Measurements from ENCODE around the gene CD300LB.
A peak's percentile ranks its signal among the peaks of the same experiment; 100 is the strongest.
"Not testable (repeated sequence)": the region's sequence is repeated elsewhere in the genome, so short reads cannot be mapped to it uniquely, and the experiment has no call there.

The CD300LB gene

DNA sequence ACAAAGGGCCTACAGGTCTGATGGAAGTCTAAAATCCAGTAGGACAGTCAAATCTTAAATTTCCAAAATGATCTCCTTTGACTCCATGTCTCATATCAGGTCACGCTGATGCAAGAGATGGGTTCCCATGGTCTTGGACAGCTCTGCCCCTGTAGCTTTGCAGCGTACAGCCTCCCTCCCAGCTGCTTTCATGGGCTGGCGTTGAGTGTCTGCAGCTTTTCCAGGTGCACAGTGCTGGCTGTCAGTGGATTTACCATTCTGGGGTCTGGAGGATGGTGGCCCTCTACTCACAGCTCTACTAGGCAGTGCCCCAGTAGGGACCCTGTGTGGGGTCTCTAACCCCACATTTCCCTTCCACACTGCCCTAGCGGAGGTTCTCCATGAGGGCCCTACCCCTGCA, 43.0 kb downstream of the CD300LB start:
- DNase-seq, result not testable (repeated sequence)

DNA sequence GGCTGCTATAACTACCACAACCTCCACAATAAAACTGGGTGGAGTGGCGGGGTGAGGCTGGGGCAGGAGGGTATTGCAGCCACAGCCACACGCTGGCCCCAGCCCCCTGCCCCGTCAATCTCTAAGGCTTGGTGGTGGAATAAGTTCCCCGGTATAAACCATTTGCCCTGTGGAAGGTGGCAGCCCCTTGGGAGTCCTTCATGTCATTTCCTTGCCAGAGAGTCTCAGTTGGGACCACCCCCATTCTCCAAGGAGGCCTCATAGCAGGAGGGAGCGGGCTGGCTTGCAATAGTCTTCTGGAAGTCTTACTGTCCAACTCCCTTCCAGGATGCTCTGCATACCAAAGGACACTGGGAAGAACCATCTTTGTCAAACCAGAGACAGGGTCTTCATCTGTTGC, 45.4 kb downstream of the CD300LB start:
- no peak for DNase-seq

DNA sequence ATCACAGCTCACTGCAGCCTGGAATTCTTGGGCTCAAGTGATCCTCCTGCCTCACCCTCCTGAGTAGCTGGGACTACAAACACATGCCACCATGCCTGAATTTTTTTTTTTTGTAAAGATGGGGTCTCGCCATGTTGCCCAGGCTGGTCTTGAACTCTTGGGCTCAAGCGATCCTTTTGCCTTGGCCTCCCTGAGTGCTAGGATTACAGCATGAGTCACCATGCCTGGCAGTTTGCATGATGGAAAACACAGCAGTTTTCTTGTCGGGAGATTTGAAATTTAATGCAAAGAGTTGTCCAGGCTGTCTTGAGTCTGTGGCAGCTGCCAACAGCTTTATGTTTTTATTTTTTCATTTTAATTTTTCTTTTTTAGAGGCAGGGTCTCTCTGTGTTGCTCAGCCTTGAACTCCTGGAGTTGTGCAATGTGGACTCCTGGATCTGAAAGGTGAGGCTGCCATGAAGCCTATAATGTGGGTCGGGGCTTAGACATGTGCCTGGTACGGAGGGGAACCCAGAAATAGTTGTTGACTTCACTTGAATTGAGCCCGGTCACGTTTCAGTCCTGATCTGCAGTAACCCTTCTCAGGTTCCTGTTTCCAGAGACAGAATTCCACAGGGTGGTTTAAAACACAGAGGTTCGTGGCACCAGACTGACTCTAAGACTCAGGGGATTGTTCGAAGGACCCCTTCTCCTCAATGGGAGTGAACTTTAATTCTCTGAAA, 46.1 kb downstream of the CD300LB start:
- DNase-seq, result no peak

DNA sequence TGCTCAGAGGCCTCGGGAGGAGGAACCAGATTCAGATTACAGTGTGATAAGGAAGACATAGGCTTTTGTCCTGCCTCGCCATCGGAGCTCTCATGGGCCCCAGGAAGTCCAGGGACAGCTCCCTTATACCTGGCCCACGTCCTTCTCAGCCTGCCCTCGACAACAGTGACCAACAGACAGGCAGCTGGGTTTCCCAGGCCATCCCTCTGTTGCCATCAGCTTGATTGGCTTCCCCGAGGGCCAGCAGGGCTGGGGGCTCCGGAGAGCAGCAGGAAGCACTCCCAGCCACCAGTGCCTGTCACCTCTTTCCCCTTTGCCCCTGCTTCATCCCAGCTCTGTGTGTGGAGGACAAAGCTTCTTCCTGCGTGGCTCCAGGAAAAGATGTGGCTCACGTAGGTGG, 47.2 kb downstream of the CD300LB start:
- DNase-seq, result no peak

DNA sequence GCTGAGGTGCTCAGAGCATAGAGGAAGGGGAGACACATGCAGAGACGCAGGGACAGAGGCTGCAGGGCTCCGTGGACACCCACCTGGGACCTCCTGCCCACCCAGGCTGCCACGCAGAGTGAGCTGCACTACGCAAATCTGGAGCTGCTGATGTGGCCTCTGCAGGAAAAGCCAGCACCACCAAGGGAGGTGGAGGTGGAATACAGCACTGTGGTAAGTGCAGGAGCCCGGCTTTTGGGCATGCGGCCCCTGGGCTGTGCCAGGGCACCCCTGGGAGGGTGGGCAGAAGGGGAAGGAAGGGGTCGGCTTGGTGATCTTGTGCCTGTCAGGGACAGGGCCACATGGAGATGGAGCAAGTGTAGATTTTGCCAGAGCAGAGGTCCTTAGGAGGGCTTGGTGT, 49.7 kb downstream of the CD300LB start:
- no peak for DNase-seq

DNA sequence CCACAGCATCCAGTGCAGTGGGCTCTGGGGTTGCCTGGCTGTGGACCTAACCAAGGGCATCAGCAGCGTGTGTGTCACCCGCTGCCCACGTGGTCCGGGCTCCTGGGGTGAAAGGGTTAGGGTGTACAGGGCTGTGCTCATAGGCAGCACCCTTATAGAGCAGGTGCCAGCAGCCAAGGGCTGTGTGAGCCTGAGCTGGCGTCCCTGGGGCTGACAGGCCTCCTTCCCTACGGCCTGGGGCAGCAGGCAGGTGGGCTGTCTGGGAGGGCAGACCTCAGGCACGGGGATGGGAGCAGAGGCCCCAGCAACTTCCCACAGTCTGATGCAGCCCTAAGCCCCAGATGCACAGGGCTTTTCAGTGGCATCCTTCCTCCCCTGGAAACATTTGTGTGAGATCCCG, 51.0 kb downstream of the CD300LB start:
- no peak for DNase-seq

DNA sequence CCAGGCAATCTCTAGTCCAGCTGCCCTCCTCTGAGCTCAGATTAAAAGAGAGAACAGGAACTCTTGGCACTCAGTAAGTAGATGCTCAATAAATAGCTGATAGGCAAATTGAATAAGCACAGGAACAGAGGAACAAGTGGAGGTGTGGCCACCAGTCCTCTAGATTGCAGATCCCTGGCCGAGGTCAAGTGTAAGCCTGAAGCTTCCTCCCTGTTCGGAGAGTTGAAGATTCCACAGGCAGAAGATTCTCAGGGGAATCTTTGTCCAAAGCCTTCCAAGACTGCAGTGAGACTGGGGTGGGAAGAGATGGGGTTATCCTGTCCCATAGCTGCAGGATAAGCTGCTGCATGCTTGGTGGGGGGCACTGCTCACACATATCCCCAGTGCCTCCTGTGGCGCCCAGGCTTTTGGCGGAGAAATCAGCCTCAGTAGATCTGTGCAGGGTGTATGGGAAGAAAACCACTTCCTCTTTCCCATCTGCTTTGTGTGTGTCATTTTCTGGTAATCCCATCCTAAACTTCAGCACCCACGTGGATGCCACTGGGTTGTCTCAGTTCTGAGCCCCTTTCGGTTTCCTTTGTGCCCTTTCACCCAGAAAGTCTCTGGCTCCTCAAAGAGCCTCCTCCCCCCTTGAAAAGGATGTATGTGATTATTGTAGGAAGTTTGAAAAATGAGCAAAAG, 52.7 kb downstream of the CD300LB start:
- DNase-seq, result peak; percentile 43 to 60

DNA sequence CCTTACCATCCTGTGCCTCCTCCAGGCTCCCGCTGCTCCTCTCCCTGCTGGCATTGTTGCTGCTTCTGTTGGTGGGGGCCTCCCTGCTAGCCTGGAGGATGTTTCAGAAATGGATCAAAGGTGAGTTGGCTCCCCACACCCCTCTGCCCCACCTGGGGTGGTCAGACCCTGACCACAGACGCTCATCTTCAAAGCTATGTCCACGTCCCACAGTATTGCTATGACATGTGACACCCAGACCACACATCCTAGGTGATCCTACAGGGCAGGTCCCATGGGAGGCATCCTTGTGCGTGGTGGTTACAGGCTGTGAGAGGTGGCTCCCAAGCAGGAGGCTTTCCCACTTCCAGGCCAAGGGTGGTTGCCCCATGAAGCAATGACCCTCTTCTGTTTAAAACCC, 53.9 kb downstream of the CD300LB start:
- no peak for DNase-seq

DNA sequence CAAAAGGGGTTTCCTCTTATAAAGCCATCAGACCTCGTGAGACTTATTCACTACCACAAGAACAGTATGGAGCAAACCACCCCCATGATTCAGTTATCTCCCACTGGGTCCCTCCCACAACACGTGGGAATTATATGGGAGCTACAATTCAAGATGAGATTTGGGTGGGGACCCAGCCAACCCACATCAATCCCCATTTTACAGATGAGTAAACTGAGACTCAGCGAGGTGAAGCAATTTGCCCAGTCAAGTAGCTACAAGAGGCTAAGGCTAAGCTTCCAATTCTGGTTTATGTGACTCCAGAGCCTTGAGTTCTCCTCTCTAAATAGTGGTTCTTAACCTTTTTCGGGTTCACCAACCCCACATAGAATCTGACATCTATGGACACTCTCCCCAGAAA, 56.1 kb downstream of the CD300LB start:
- DNase-seq, result no peak

DNA sequence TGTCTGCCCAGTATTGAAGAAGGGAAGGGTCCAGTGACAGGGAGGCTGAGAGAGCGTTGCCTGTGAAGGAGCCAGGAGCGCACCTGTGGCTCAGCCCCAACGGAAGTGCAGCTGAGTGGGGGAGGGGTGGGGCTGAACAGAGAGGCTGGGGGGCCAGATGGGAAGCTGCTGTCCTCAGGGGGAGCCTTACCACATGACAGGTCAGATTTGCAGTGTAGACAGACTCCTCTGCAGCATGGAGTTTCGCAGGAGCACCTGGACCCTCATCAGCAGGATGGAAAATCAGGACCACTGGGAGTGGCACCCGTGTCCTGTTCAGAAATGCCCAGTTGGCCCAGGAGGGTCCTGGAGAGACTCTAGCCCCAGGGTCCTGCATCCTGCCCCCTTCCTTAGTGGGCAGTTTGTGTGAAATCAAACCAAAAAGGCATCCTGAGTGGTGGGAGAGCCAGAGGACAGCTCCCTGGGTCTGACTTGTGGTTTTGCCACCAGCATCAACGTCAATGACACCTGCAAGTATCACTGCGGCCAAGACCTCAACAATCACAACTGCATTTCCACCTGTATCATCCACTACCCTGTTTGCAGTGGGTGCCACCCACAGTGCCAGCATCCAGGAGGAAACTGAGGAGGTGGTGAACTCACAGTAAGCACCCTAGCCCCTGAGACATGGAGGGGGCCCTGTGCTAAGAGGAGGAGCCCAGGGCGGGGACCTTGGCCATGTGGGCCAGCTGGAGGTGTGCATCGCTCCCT, 57.1 kb downstream of the CD300LB start:
- DNase-seq, result peak; percentile 28 to 38

DNA sequence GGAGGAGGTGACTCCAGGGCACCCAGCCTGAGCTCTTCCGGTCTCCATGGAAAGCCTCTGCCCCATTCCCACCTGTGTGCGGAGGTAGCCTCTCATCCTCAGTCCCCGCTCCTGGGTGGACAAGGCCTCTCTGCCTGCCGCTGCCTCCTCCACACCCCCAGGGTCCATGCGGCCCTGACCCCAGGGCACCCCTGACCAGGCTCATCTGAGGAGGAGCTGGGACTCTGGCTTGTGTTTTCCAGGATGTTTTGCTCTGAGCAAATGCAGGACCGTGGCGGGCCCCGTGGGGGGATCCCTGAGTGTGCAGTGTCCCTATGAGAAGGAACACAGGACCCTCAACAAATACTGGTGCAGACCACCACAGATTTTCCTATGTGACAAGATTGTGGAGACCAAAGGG, 58.0 kb downstream of the CD300LB start:
- DNase-seq, result no peak

DNA sequence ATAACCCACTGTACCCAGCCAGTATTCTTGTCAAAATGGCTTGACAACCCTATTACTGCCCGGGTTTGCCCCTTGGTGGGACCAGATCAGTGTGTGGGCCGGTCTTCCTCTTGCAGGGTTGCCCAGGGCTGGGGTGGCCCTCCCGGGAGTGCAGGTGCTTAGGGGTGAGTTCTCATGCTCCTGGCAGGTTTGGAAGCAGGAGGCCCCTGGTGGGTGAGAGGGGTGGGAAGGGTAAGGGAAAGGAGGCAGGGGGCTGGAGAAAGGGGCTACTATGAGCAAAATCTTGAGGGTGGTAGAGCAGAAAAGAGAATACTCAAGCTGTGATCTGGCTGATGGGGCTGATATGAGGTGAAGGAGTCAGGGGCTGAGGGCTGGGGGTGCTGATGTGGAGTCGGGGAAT, 58.4 kb downstream of the CD300LB start:
- no peak for DNase-seq

DNA sequence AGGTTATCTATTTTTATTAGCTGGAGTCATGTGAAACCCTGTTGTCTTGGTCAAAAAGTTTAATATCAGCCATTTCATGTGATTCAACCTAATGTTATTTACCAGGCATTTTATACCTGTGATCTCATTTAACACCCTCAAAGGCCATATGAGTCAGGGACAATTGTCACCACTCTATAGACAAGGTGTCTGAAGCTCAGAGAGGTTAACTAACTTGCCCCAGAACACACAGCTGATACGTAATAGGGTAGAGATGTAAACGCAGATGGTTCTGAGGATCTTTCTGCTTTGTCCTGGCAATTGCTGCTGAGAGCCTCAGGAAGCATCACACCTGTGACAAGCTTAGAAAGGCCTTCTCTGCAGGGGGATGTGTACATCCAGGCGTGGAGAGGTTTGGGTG, 59.9 kb downstream of the CD300LB start:
- peak in 1 of 2 donors; percentile 22 for DNase-seq
